Measurements from ENCODE around the gene RPP40. TPM values are rescaled to one million over a fixed set of nuclear protein-coding genes. Genes with fewer than 3 reads are reported as not detected.
A peak's percentile ranks its signal among the peaks of the same experiment; 100 is the strongest.

The RPP40 gene
- total and polyA plus RNA-seq, 2 of the 13 experiments (the other 11 are each of a cell fraction or from before 2014, with no cell fraction given), result 18.0 to 41.2 TPM

GRCh38 chr6:5030596-5031136, 26.8 kb upstream of the RPP40 start (continued):
- TF ChIP-seq NCOR1 (IDR thresholded peaks at IDR 0.05; ENCODE audit: borderline replicate concordance, low read length) (no peak), ZBTB33 (CRISPR knock-in tag; IDR thresholded peaks at IDR 0.05) (peak; percentile 81), ZNF331 (CRISPR knock-in tag; IDR thresholded peaks at IDR 0.05) (peak; percentile 68), POGZ (CRISPR knock-in tag; IDR thresholded peaks at IDR 0.05) (peak; percentile 86), YY1 (IDR thresholded peaks at IDR 0.05; ENCODE audit: insufficient read depth, insufficient replicate concordance, low read depth, low read length) (peak; percentile 87), ZNF557 (CRISPR knock-in tag; IDR thresholded peaks at IDR 0.05) (no peak), HNF4G (IDR thresholded peaks at IDR 0.05; ENCODE audit: borderline replicate concordance, low read depth, low read length) (peak; percentile 13; the same call in 1 of the 2 replicates), HNF4G (CRISPR knock-in tag; IDR thresholded peaks at IDR 0.05; ENCODE audit: borderline replicate concordance, low read depth) (0 out of 2 replicates have a peak, but pooled peaks have one; percentile 28), KMT2B (CRISPR knock-in tag; IDR thresholded peaks at IDR 0.05) (peak; percentile 48; the same call in 1 of the 2 replicates), ZNF777 (CRISPR knock-in tag; IDR thresholded peaks at IDR 0.05) (peak; percentile 99), ZNF615 (CRISPR knock-in tag; IDR thresholded peaks at IDR 0.05; ENCODE audit: borderline replicate concordance) (0 out of 2 replicates have a peak, but pooled peaks have one; percentile 24), FOSL2 (CRISPR knock-in tag; IDR thresholded peaks at IDR 0.05) (peak; percentile 69), ZIK1 (CRISPR knock-in tag; IDR thresholded peaks at IDR 0.05; ENCODE audit: borderline replicate concordance, low read depth) (no peak), ZMYM3 (CRISPR knock-in tag; IDR thresholded peaks at IDR 0.05) (peak; percentile 34; the same call in 1 of the 2 replicates), KDM3A (CRISPR knock-in tag; IDR thresholded peaks at IDR 0.05; ENCODE audit: low read depth) (no peak; the same call in 1 of the 2 replicates), HMGA1 (CRISPR knock-in tag; conservative IDR thresholded peaks at IDR 0.05) (no peak), STAG1 (CRISPR knock-in tag; IDR thresholded peaks at IDR 0.05) (peak; percentile 95), ZNF276 (CRISPR knock-in tag; IDR thresholded peaks at IDR 0.05; ENCODE audit: low read depth) (no peak), KAT2B (IDR thresholded peaks at IDR 0.05; ENCODE audit: borderline replicate concordance, low read depth, low read length) (no peak), CCDC6 (CRISPR knock-in tag; IDR thresholded peaks at IDR 0.05) (peak; percentile 77), SNAI1 (CRISPR knock-in tag; IDR thresholded peaks at IDR 0.05; ENCODE audit: borderline replicate concordance) (no peak), ZNF274 (CRISPR knock-in tag; IDR thresholded peaks at IDR 0.05) (peak; percentile 76), KLF6 (CRISPR knock-in tag; IDR thresholded peaks at IDR 0.05) (peak; percentile 36; the same call in 1 of the 2 replicates), IRF2 (CRISPR knock-in tag; IDR thresholded peaks at IDR 0.05) (peak; percentile 61; the same call in 1 of the 2 replicates), ZNF468 (CRISPR knock-in tag; IDR thresholded peaks at IDR 0.05) (no peak)
